K562 (cell line): ENCODE results near the gene BCL7B. TPM values are rescaled to one million over a fixed set of nuclear protein-coding genes. Genes with fewer than 3 reads are reported as not detected.
A peak's percentile ranks its signal among the peaks of the same experiment; 100 is the strongest.

Experiments used
- BRCA1 ChIP-seq, 2 experiments: fragments of 450-650 bp in 1 of 2; sonication (generic) in 1 of 2; formaldehyde crosslinking in 1 of 2; IDR thresholded peaks; 2 replicates each; pipeline versions ENCODE4 v1.5.0 to v1.6.1; 2017 to 2020; ENCODE audit warnings: mild to moderate bottlenecking in 1 of 2, missing genetic modification reagents in 1 of 2
- CSDE1 ChIP-seq, 2 experiments: fragments of 450-650 bp; IDR thresholded peaks; 2 replicates each; pipeline ENCODE4 v1.6.1; 2016; ENCODE audit warnings: mild to moderate bottlenecking in 1 of 2
- ELF1 ChIP-seq: fragments of 200-800 bp; sonication (Bioruptor generic); IDR thresholded peaks from 2 replicates; pipeline ENCODE4 v1.6.1; 2016; ENCODE audit warnings: missing genetic modification characterization, missing compliant biosample characterization
- ETS1 ChIP-seq: conservative IDR thresholded peaks from 2 replicates; pipeline ENCODE4 v1.6.1; 2011; ENCODE audit warnings: low read depth, mild to moderate bottlenecking, low read length; ENCODE audit not compliant: control insufficient read depth
- FOXP1 ChIP-seq: sonication (generic); formaldehyde crosslinking; IDR thresholded peaks from 2 replicates; pipeline ENCODE4 v1.8.0; 2022; ENCODE audit warnings: mild to moderate bottlenecking, missing genetic modification reagents
- FUS ChIP-seq: fragments of 200-400 bp; formaldehyde crosslinking; optimal IDR thresholded peaks from 2 replicates; pipeline ENCODE3; 2017; ENCODE audit warnings: low read depth, low read length
- GABPA ChIP-seq: fragments of 200-800 bp; sonication (Bioruptor generic); conservative IDR thresholded peaks from 2 replicates; pipeline ENCODE4 v1.6.1; 2016; ENCODE audit warnings: low read depth, missing genetic modification characterization, missing compliant biosample characterization
- GMEB1 ChIP-seq: fragments of 250-450 bp; sonication (Bioruptor Pico); IDR thresholded peaks from 2 replicates; pipeline ENCODE4 v1.4.0; 2020; ENCODE audit warnings: mild to moderate bottlenecking
- IFI16 ChIP-seq: fragments of 250-450 bp; sonication (Bioruptor Pico); IDR thresholded peaks from 2 replicates; pipeline ENCODE4 v2.1.2; 2022; ENCODE audit warnings: mild to moderate bottlenecking, inconsistent platforms
- MAZ ChIP-seq, 2 experiments: fragments of 450-650 bp in 1 of 2; sonication (generic) in 1 of 2; formaldehyde crosslinking; IDR thresholded peaks in 1 of 2; conservative IDR thresholded peaks in 1 of 2; 2 replicates each; pipeline versions ENCODE4 v1.4.0 to v1.5.0; 2020; ENCODE audit warnings: mild to moderate bottlenecking in 1 of 2, missing genetic modification reagents in 1 of 2
- NR2C2 ChIP-seq, 2 experiments: fragments of 200-800 bp in 1 of 2; sonication (Bioruptor generic) in 1 of 2; sonication (generic) in 1 of 2; formaldehyde crosslinking in 1 of 2; IDR thresholded peaks; 2 replicates each; pipeline versions ENCODE4 v1.6.1 to v1.8.0; 2016 to 2022; ENCODE audit warnings: mild to moderate bottlenecking in 1 of 2, missing compliant biosample characterization in 1 of 2, missing genetic modification characterization in 1 of 2, missing genetic modification reagents in 1 of 2
- PCBP1 ChIP-seq: fragments of 200-400 bp; formaldehyde crosslinking; IDR thresholded peaks from 2 replicates; pipeline ENCODE4 v1.6.1; 2018; ENCODE audit warnings: mild to moderate bottlenecking, low read depth, low read length; ENCODE audit not compliant: poor library complexity, severe bottlenecking
- POLR2A ChIP-seq: fragments of 450-650 bp; conservative IDR thresholded peaks from 2 replicates; pipeline ENCODE4 v1.6.1; 2016
- RAD51 ChIP-seq: fragments of 450-650 bp; IDR thresholded peaks from 2 replicates; pipeline ENCODE4 v1.7.1; 2016; ENCODE audit warnings: low read depth, mild to moderate bottlenecking, borderline replicate concordance
- RBM14 ChIP-seq: fragments of 200-400 bp; formaldehyde crosslinking; IDR thresholded peaks from 2 replicates; pipeline ENCODE4 v1.6.1; 2018; ENCODE audit warnings: low read depth, mild to moderate bottlenecking, low read length, moderate library complexity, borderline replicate concordance; ENCODE audit not compliant: insufficient read depth
- RBM25 ChIP-seq: fragments of 200-400 bp; formaldehyde crosslinking; IDR thresholded peaks from 2 replicates; pipeline ENCODE4 v1.6.1; 2018; ENCODE audit warnings: low read length, low read depth, moderate library complexity; ENCODE audit not compliant: severe bottlenecking
- SIN3A ChIP-seq, 2 experiments: fragments of 150-350 bp in 1 of 2; IDR thresholded peaks; 2 replicates each; pipeline ENCODE4 v1.6.1; 2011 to 2016; ENCODE audit warnings: borderline replicate concordance in 2 of 2, low read depth in 2 of 2, low read length in 2 of 2, mild to moderate bottlenecking in 2 of 2, moderate library complexity in 2 of 2; ENCODE audit not compliant: control insufficient read depth in 1 of 2
- SIN3B ChIP-seq: fragments of 450-650 bp; IDR thresholded peaks from 2 replicates; pipeline ENCODE4 v1.6.1; 2017; ENCODE audit warnings: low read depth, mild to moderate bottlenecking, moderate library complexity
- SOX6 ChIP-seq: fragments of 450-650 bp; IDR thresholded peaks from 2 replicates; pipeline ENCODE4 v1.6.1; 2014; ENCODE audit warnings: mild to moderate bottlenecking
- SP2 ChIP-seq: IDR thresholded peaks from 2 replicates; pipeline ENCODE4 v1.6.1; 2011; ENCODE audit warnings: mild to moderate bottlenecking, low read depth, low read length, moderate library complexity; ENCODE audit not compliant: poor library complexity, severe bottlenecking; ENCODE audit errors: extremely low read depth
- U2AF2 ChIP-seq: fragments of 200-400 bp; formaldehyde crosslinking; optimal IDR thresholded peaks from 2 replicates; pipeline ENCODE3; 2017; ENCODE audit warnings: low read depth, mild to moderate bottlenecking, low read length
- ZBTB1 ChIP-seq: sonication (generic); formaldehyde crosslinking; IDR thresholded peaks from 2 replicates; pipeline ENCODE4 v1.8.1; 2023; ENCODE audit warnings: missing genetic modification reagents, low read depth, mild to moderate bottlenecking, borderline replicate concordance
- ZNF121 ChIP-seq: sonication (generic); formaldehyde crosslinking; conservative IDR thresholded peaks from 2 replicates; pipeline ENCODE4 v1.8.0; 2022; ENCODE audit warnings: missing genetic modification reagents
- ZNF395 ChIP-seq: fragments of 200-800 bp; sonication (Bioruptor generic); IDR thresholded peaks from 2 replicates; pipeline ENCODE4 v1.6.1; 2017; ENCODE audit warnings: missing genetic modification characterization, missing compliant biosample characterization
- ZNF75A ChIP-seq: fragments of 450-650 bp; formaldehyde crosslinking; IDR thresholded peaks from 2 replicates; pipeline ENCODE4 v1.4.0; 2020; ENCODE audit warnings: mild to moderate bottlenecking
- ZSCAN29 ChIP-seq: fragments of 450-650 bp; IDR thresholded peaks from 2 replicates; pipeline ENCODE4 v1.6.1; 2017
- polyA plus RNA-seq, 8 experiments: library from polyadenylated mRNA; depleted of rRNA in 4 of 8; stranded (reverse) in 5 of 8; unstranded in 3 of 8; fragments of >200 nt; fragmentation: Nextera tagmentation in 2 of 8; fragmentation: Illumina TruSeq in 1 of 8; extraction: Ambion mirVana in 2 of 8; extraction: Trizol in 1 of 8; gene quantifications; 2 replicates each; pipeline versions ENCODE4 v1.2.1 to v1.2.3, GENCODE V29; 2011 to 2014; ENCODE audit warnings: inconsistent platforms in 1 of 8, missing spikeins in 1 of 8
- total RNA-seq, 7 experiments: library from RNA; depleted of rRNA in 6 of 7; stranded (reverse); fragments of >200 nt in 6 of 7; fragmentation: Illumina TruSeq in 2 of 7; extraction: Trizol in 2 of 7; gene quantifications; 2 replicates each; pipeline versions ENCODE4 v1.2.1 to v1.2.3, GENCODE V29; 2011 to 2021; ENCODE audit warnings: low replicate concordance in 1 of 7

Gene BCL7B
- total and polyA plus RNA-seq, 9 of the 15 experiments (the other 6 are each of a cell fraction or from before 2014, with no cell fraction given) = 10.0 to 73.2 (median 32.9) TPM

GRCh38 chr7:73557108-73557396, 438 bp downstream of the BCL7B start (continued):
- peak; percentile 90 for TF ChIP-seq GABPA
- no peak for TF ChIP-seq BRCA1 (IDR thresholded peaks at IDR 0.05)
- TF ChIP-seq BRCA1 (CRISPR knock-in tag; IDR thresholded peaks at IDR 0.05) = no peak
- TF ChIP-seq SOX6 = peak; percentile 43; the same call in 1 of the 2 replicates
- TF ChIP-seq PCBP1 = peak; percentile 54
- no peak for TF ChIP-seq ZNF75A (CRISPR knock-in tag)
- TF ChIP-seq MAZ (CRISPR knock-in tag; conservative IDR thresholded peaks at IDR 0.05 in 1 of 2, IDR thresholded peaks at IDR 0.05 in 1 of 2) = peak in 1 of 2 experiments; percentile 89; a peak in 2 of 4 replicates
- no peak for TF ChIP-seq CSDE1 (IDR thresholded peaks at IDR 0.05)
- peak; percentile 95 for TF ChIP-seq RBM25
- TF ChIP-seq RAD51 = no peak
- TF ChIP-seq SIN3A (IDR thresholded peaks at IDR 0.05; ENCODE audit: borderline replicate concordance in 2 of 2, control insufficient read depth in 1 of 2, low read depth in 2 of 2, low read length in 2 of 2) = peak in 1 of 2 experiments; percentile 77; a peak in 1 of 4 replicates
- TF ChIP-seq ZBTB1 (CRISPR knock-in tag) = 0 out of 2 replicates have a peak, but pooled peaks have one; percentile 28
- no peak for TF ChIP-seq IFI16 (CRISPR knock-in tag)
- peak; percentile 84 for TF ChIP-seq ELF1 (tag)
- TF ChIP-seq RBM14 = no peak
- TF ChIP-seq FOXP1 (CRISPR knock-in tag) = no peak
- 0 out of 2 replicates have a peak, but pooled peaks have one; percentile 90 for TF ChIP-seq ZNF395 (CRISPR knock-in tag)
- TF ChIP-seq FUS = peak; percentile 69
- 0 out of 2 replicates have a peak, but pooled peaks have one; percentile 43 for TF ChIP-seq SIN3B
- no peak for TF ChIP-seq ZSCAN29
- TF ChIP-seq NR2C2 (CRISPR knock-in tag; IDR thresholded peaks at IDR 0.05) = peak; percentile 93
- peak; percentile 99; the same call in 1 of the 2 replicates for TF ChIP-seq NR2C2 (tag; IDR thresholded peaks at IDR 0.05)
- TF ChIP-seq SP2 = peak; percentile 30
- peak; percentile 94 for TF ChIP-seq ETS1
- TF ChIP-seq ZNF121 = no peak
- no peak for TF ChIP-seq U2AF2
- no peak for TF ChIP-seq POLR2A
- peak; percentile 98 for TF ChIP-seq GMEB1 (CRISPR knock-in tag)
